ENCODE measurements around the gene AAK1. TPM values are rescaled to one million over a fixed set of nuclear protein-coding genes. Genes with fewer than 3 reads are reported as not detected.

AAK1 gene
- total RNA-seq, 1 experiment from 2014 or later, result 46.8 TPM

DNA sequence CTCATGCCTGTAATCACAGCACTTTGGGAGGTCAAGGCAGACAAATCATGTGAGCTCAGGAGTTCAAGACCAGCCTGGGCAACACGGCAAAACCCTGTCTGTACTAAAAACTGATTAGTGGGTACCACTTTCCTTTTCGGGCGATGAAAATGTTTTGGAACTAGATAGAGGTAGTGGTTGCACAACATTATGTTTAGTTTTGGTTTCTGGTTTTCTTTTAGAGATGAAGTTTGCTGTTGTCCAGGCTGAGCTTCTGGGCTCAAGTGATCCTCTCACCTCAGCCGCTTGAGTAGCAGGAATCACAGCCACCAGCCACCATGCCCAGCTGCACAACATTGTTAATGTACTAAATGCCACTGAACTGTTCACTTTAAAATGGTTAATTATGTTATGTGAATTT lies 27.6 kb downstream of the AAK1 start:
- CTCF ChIA-PET, result no interaction called here
- H3F3A ChIP-seq (ENCODE audit: low read length, unreplicated experiment), result no peaks in the 10 kb centered on the region
- H3K9me3 ChIP-seq (ENCODE audit: low read length), result no peaks in the 10 kb centered on the region
- peaks cover 34% of the 10 kb centered on the region for H3K4me1 ChIP-seq (ENCODE audit: insufficient read depth, low read length)
- no peak overlapping the region for H3K4me3 ChIP-seq (ENCODE audit: low read length)
- intact Hi-C loops (cut with micrococcal nuclease), result loop anchor here (5.0 kb wide), 1 partner anchor 34 kb away; no protein-coding TSS in a partner anchor
- peaks cover 92% of the 10 kb centered on the region for H3K79me2 ChIP-seq (ENCODE audit: low read length)
- no peak overlapping the region for H3K27ac ChIP-seq (ENCODE audit: low read length)
- no peak overlapping the region for H2AFZ ChIP-seq (ENCODE audit: low read length)
- peaks cover 4% of the 10 kb centered on the region; the same call in 1 of the 2 replicates for H4K20me1 ChIP-seq (ENCODE audit: low read length)
- peak overlapping the region; percentile 48 for H3K4me2 ChIP-seq (ENCODE audit: low read length)
- POLR2A ChIA-PET (ENCODE audit: unreplicated experiment), result no interaction called here
- BruUV-seq (replicated peaks), result no TSS peak
- H3K36me3 ChIP-seq (ENCODE audit: low read depth, low read length), result peaks cover 6% of the 10 kb centered on the region; the same call in 1 of the 2 replicates
- no peaks in the 10 kb centered on the region for H3K9me2 ChIP-seq (replicated peaks; ENCODE audit: low read length)
- ATAC-seq (no peak), DNase-seq (no peak)
- H3K27me3 ChIP-seq (ENCODE audit: low read length), result no peaks in the 10 kb centered on the region
- TF ChIP-seq EZH2 (IDR thresholded peaks at IDR 0.05; ENCODE audit: low read length, unreplicated experiment), result no peak
- TF ChIP-seq, protein P1, sequence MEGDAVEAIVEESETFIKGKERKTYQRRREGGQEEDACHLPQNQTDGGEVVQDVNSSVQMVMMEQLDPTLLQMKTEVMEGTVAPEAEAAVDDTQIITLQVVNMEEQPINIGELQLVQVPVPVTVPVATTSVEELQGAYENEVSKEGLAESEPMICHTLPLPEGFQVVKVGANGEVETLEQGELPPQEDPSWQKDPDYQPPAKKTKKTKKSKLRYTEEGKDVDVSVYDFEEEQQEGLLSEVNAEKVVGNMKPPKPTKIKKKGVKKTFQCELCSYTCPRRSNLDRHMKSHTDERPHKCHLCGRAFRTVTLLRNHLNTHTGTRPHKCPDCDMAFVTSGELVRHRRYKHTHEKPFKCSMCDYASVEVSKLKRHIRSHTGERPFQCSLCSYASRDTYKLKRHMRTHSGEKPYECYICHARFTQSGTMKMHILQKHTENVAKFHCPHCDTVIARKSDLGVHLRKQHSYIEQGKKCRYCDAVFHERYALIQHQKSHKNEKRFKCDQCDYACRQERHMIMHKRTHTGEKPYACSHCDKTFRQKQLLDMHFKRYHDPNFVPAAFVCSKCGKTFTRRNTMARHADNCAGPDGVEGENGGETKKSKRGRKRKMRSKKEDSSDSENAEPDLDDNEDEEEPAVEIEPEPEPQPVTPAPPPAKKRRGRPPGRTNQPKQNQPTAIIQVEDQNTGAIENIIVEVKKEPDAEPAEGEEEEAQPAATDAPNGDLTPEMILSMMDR (conservative IDR thresholded peaks at IDR 0.05; ENCODE audit: low read depth, low read length), result no peak
- no peak for TF ChIP-seq EZH2phosphoT487 (IDR thresholded peaks at IDR 0.05; ENCODE audit: borderline replicate concordance, low read length)
- H3K9ac ChIP-seq (ENCODE audit: low read length), result no peak overlapping the region

DNA sequence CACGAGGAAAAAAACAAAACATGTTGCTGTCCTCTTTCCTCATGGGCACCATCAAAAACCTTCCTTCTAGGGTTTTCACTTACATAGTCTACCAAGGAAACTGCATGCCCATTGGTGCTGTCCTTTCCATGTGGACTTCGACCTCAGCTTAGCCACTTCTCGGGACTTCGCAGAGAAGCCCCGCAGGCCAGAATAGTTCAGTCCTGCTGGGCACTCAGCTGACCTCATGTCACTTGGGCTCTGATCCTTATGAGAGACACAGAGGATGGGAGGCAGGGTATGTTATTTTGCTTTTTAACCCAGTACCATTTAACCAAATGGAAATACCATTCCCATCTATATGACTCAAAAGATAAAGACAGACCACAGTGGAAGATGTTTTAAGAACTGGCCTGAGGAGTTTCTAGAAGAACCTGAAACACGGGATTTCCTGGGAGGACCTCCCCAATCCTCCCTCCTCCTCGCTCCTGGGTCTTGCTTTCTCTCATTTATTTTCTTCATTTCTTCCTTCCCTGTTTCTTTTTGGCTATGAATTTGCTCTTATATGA lies 28.4 kb downstream of the AAK1 start:
- ChIA-PET POLR2A (ENCODE audit: unreplicated experiment) (no interaction called here), CTCF (interaction anchor here (0.6 kb wide), 1 partner anchor 529 kb away, joined by 3 read pairs; no protein-coding TSS in a partner anchor)
- Histone ChIP-seq H3K9ac (ENCODE audit: low read length) (no peak overlapping the region), H3K36me3 (ENCODE audit: low read depth, low read length) (peaks cover 15% of the 10 kb centered on the region; the same call in 1 of the 2 replicates), H3K4me1 (ENCODE audit: insufficient read depth, low read length) (peaks cover 34% of the 10 kb centered on the region), H3K4me2 (ENCODE audit: low read length) (peak overlapping the region; percentile 48), H3K9me3 (ENCODE audit: low read length) (no peaks in the 10 kb centered on the region), H3F3A (ENCODE audit: low read length, unreplicated experiment) (no peaks in the 10 kb centered on the region), H3K4me3 (ENCODE audit: low read length) (no peak overlapping the region), H4K20me1 (ENCODE audit: low read length) (peaks cover 4% of the 10 kb centered on the region; the same call in 1 of the 2 replicates), H3K79me2 (ENCODE audit: low read length) (peaks cover 92% of the 10 kb centered on the region), H3K27ac (ENCODE audit: low read length) (peak overlapping the region; percentile 47), H3K27me3 (ENCODE audit: low read length) (no peaks in the 10 kb centered on the region), H3K9me2 (replicated peaks; ENCODE audit: low read length) (no peaks in the 10 kb centered on the region), H2AFZ (ENCODE audit: low read length) (no peak overlapping the region)
- intact Hi-C loops (cut with micrococcal nuclease), result loop anchor here (5.0 kb wide), 1 partner anchor 33 kb away; no protein-coding TSS in a partner anchor
- no TSS peak for BruUV-seq (replicated peaks)
- TF ChIP-seq EZH2phosphoT487 (IDR thresholded peaks at IDR 0.05; ENCODE audit: borderline replicate concordance, low read length) (no peak), EZH2 (IDR thresholded peaks at IDR 0.05; ENCODE audit: low read length, unreplicated experiment) (no peak)
- TF ChIP-seq, protein P1 (conservative IDR thresholded peaks at IDR 0.05; ENCODE audit: low read depth, low read length), result no peak
- peak; percentile 84 for DNase-seq
- ATAC-seq, result peak; percentile 21; the same call in 1 of the 2 replicates

DNA sequence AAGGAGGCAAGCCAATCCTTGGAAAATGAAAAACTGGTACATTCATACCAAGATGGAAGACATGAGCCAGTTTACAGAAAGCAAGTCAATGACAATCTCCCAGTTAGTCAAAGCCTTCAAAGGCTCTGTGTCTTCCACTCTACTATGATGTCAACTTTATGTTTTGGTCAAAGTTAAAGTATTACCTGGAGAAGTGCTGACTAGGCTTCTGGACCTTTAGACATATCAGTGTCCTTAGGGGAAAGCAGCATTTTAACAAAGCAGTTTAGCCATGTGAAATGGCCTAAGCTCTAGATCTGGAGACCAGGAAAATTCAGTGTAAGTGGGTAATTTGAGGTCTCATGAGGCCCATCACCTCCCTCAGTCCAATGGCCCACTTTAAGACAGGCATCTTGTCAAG lies 30.8 kb downstream of the AAK1 start:
- H3K4me2 ChIP-seq (ENCODE audit: low read length), result no peak overlapping the region
- TF ChIP-seq, protein P1 (conservative IDR thresholded peaks at IDR 0.05; ENCODE audit: low read depth, low read length), result no peak
- TF ChIP-seq EZH2 (IDR thresholded peaks at IDR 0.05; ENCODE audit: low read length, unreplicated experiment) (no peak), EZH2phosphoT487 (IDR thresholded peaks at IDR 0.05; ENCODE audit: borderline replicate concordance, low read length) (no peak)
- H3F3A ChIP-seq (ENCODE audit: low read length, unreplicated experiment), result no peaks in the 10 kb centered on the region
- CTCF ChIA-PET, result interaction anchor here (1.1 kb wide), 1 partner anchor 14 kb away, joined by 4 read pairs; no protein-coding TSS in a partner anchor
- H2AFZ ChIP-seq (ENCODE audit: low read length), result no peak overlapping the region
- ATAC-seq (no peak), DNase-seq (no peak)
- no peaks in the 10 kb centered on the region for H3K27me3 ChIP-seq (ENCODE audit: low read length)
- no TSS peak for BruUV-seq (replicated peaks)
- H3K9ac ChIP-seq (ENCODE audit: low read length), result no peak overlapping the region
- POLR2A ChIA-PET (ENCODE audit: unreplicated experiment), result no interaction called here
- H3K9me2 ChIP-seq (replicated peaks; ENCODE audit: low read length), result no peaks in the 10 kb centered on the region
- H3K4me3 ChIP-seq (ENCODE audit: low read length), result no peak overlapping the region
- no peaks in the 10 kb centered on the region for H3K9me3 ChIP-seq (ENCODE audit: low read length)
- peaks cover 32% of the 10 kb centered on the region for H3K4me1 ChIP-seq (ENCODE audit: insufficient read depth, low read length)
- intact Hi-C loops (cut with micrococcal nuclease), result no loop called here
- H3K27ac ChIP-seq (ENCODE audit: low read length), result no peak overlapping the region
- peaks cover 16% of the 10 kb centered on the region; the same call in 1 of the 2 replicates for H3K36me3 ChIP-seq (ENCODE audit: low read depth, low read length)
- peaks cover 4% of the 10 kb centered on the region; the same call in 1 of the 2 replicates for H4K20me1 ChIP-seq (ENCODE audit: low read length)
- H3K79me2 ChIP-seq (ENCODE audit: low read length), result peaks cover 88% of the 10 kb centered on the region
